Posterior cingulate gyrus (tissue), 11 donors: ENCODE results near the gene RRAD.

ENCODE experiments used
- DNase-seq, 10 donors: peaks; one replicate each; pipeline versions ENCODE4 v3.0.0 to v3.0.0-alpha.2; 2020 to 2021; ENCODE audit warnings: mixed read lengths in 3 of 10
- intact Hi-C: fragments of 100-400 bp; cut with DNase I; formaldehyde crosslinking; loops from one replicate; pipeline ENCODE4 v1.15.1; 2023

Gene RRAD

DNA sequence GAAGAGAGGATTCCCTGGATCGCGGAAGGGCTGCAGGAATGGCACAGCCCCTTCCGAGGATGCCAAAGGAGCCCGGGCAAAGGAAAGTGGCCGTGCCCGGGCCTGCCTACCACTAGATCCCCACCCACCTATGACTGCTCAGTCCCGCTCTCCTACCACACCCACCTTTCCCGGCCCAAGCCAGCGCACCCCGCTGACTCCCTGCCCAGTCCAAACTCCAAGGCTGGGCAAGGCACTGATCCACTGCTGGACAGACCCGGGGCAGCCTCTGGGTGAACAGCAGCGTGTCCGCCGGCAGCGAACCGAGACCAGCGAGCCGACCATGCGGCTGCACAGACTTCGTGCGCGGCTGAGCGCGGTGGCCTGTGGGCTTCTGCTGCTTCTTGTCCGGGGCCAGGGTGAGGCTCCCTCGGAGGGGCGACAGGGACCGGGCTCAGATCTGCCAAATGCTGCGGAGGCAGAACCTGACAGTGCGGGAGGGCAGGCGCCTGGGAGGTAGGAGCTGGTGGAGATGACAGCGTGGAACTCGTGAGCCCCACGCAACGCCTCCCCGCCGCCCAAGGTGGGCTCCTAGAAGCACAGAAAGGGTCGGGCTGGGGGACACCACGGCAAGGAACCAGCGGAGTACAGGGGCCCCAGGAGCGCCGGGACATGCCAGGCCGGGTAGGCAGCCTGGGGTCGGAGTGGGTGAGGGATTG lies 10.1 kb upstream of the RRAD start, which contains the start of gene CES2:
Gene CES2 (plus strand): TSS at position 203 of the 698 bp plus-strand sequence. CDS start 120 bp downstream, at position 323.
- peak in 3 of 10 donors; percentile 71 to 87 (median 85) for DNase-seq
- intact Hi-C loops, result no loop called here

DNA sequence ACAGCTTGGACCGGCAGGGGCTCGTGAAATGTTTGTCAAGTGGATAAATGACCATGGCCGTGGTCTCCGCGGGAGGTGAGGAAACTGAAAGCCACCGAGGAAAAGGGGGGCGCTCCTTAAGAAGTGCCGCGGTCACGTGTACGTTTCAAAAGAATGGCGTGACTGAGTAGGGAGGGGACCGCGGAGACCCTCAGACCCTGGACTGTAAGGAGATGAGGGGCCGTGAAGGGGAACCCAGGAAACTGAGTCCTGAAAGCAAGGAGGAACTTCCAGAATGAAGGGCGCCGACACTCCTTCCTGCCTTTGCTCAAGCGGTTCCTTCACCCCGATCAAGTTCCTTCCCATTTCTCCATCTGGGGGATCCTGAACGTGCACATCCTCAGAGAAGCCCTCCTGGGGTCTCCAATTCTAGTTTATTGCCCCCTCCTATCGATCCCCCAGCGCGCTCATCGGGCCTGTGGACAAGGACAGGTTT lies 9.5 kb upstream of the RRAD start:
- intact Hi-C loops, result loop anchor here (5.0 kb wide), 1 partner anchor 38 kb away; no protein-coding TSS in a partner anchor
- DNase-seq, result peak in 2 of 10 donors; percentile 70 to 74

DNA sequence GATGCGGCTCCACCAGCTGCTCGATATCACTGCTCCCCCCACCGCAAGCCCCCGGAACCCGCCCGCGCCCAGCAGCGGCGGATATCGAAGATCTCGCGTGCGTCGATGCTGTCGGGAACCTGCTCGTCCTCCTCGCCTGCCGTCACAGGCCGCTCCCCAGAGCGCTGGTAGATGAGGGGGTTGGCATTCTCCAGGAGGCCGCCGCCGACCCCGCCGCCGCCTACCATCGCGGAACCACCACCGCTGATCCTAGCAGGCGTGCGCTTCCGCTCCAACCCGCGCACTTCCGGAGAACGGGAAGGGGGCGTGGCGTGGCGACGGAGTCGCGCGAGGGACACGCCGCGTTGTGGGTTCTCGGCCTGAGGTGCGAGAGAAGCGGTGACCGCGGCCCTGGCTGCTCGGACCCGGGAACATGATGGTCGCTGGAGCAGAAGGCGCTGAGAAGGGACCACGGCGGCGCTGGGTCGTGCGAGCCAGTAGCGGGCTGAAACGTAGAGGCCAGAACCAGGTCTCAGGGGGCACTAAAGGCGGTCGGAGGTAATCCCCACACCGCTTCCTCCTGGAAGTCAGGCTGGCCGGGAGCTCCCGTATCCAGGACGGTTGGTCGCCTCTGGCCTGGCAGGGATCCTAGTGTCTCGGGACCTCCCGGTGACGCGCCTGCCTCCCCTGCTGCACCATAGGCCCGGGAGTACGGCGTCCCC lies 9.0 kb upstream of the RRAD start, which contains the start of gene CIAO2B:
Gene CIAO2B (minus strand): TSS at position 265 of the 701 bp plus-strand sequence. CDS start 38 bp downstream, at position 227.
- intact Hi-C loops, result loop anchor here (5.0 kb wide), 1 partner anchor 37 kb away; no protein-coding TSS in a partner anchor
- peak; percentile 76 to 98 (median 88) for DNase-seq

DNA sequence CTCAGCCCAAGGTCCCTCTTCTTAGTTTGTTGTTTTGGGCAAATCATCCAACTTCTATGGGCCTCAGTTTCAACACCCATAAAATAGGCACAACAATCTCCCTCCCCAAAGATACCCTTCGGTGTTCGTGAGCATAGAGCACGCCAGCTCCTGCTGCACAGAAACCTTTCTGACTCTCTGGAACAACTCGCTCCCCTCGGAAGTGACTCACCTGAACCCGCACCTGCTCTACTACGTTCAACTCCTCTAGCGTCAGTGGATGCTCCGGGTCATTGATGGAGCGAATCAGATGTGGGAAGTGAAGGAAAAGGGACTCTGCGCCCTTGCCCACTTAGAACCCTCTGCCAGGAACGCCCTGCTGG lies 8.4 kb upstream of the RRAD start:
- DNase-seq, result no peak
- intact Hi-C loops, result loop anchor here (5.0 kb wide), 1 partner anchor 36 kb away; no protein-coding TSS in a partner anchor

- DNase-seq, result peak in 1 of 10 donors; percentile 20
- intact Hi-C loops, result loop anchor here (5.0 kb wide), 1 partner anchor 35 kb away; no protein-coding TSS in a partner anchor
Measured at GRCh38 chr16:66932076-66932475, 6.7 kb upstream of the RRAD start.

- no peak for DNase-seq
- intact Hi-C loops, result loop anchor here (5.0 kb wide), 1 partner anchor 34 kb away; no protein-coding TSS in a partner anchor
Measured at GRCh38 chr16:66931665-66932064, 6.3 kb upstream of the RRAD start.

- no peak for DNase-seq
- intact Hi-C loops, result loop anchor here (5.0 kb wide), 1 partner anchor 33 kb away; no protein-coding TSS in a partner anchor
Measured at GRCh38 chr16:66930189-66930588, 4.9 kb upstream of the RRAD start.

DNA sequence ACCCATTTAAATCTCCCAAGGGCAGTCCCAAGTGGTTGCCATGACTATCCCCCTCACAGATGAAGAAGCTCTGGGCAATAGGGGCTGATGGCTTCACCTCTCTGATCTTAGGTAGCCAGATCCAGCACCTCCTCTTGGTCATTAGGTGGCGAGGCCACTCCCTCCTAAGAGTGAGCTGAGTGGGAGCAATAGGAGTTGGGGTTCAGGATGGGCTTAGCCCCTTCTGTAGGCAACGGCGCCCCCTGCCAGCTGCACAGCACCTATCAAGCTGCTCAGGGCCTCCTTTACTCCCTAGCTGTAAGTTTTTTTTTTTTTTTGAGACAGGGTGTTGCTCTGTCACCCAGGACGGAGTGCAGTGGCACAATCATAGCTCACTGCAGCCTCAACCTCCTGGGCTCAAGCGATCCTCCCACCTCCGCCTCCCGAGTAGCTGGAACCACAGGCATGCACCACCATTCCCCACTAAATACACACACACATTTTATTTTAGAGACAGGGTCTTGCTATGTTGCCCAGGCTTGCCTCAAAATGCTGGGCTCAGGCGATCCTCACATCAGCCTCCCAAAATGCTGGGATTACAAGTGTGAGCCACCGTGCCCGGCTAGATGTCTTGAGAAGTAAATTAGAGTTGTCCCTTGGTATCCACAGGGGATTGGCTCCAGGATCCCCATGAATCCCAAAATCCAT lies 3.5 kb upstream of the RRAD start:
- intact Hi-C loops, result no loop called here
- peak in 1 of 10 donors; percentile 18 for DNase-seq

- no peak for DNase-seq
- intact Hi-C loops, result no loop called here
Measured at GRCh38 chr16:66927918-66928649, 2.7 kb upstream of the RRAD start.

DNA sequence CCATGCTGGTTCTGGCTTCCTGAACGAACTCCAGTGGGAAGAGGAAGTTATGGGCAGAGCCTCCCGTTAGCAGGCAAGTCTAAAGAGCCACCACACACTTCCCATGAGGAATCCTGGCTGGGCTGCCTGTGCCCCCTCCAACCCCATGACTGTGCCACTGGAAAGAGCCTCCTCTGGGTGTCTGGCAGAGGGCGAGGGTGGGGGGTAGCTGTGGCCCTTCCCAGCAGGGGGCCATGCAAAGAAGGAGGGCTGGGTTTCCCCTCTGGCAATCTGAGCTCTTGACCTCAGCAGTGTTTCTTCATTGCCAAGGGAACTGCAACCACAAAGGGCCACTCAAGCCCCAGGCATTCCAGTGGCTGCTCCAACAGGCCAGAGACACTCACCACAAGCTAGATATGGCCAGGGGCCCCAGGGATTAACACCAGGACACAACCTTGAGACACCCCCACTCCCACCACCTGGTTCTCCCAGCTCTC lies 1.7 kb upstream of the RRAD start:
- no peak for DNase-seq
- intact Hi-C loops, result no loop called here

DNA sequence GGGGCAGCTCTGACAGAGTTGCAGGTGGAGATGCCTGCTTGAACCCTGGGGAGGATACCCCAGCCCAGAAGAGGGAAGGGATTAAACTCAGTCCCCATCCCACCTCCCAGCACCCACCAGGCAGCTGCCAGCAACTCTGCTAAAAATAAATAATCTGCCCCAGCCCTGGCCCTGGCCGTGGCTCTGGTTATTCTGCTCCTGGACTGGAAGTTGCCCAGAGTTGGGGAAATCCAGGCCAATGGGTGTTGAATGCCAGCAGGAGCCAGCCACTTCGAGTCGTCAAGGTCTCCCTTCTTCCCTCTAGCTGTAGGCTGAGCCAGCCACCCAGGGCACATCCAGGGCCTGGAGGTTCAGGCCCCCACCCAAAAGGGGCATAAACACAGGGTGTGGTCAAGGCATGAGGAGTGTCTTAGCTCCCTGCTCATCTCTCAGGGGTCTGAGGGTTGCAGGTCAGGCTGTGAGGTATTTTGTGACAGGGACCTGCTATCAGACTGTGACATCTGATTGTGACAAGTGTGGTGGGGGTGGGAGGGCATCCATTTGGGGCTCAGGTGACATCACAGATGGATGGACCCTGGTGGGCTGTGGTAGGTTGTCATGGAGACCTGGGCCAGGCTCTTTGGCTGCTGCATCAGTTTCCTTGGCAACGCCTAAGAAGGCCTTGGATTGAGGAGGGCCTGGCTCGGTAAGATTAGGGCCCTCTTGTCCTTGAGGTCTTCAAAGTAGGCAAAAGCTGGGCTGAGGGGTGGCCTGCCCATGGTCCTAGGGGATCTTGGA lies 1.0 kb upstream of the RRAD start:
- DNase-seq, result peak in 1 of 10 donors; percentile 24
- intact Hi-C loops, result no loop called here

DNA sequence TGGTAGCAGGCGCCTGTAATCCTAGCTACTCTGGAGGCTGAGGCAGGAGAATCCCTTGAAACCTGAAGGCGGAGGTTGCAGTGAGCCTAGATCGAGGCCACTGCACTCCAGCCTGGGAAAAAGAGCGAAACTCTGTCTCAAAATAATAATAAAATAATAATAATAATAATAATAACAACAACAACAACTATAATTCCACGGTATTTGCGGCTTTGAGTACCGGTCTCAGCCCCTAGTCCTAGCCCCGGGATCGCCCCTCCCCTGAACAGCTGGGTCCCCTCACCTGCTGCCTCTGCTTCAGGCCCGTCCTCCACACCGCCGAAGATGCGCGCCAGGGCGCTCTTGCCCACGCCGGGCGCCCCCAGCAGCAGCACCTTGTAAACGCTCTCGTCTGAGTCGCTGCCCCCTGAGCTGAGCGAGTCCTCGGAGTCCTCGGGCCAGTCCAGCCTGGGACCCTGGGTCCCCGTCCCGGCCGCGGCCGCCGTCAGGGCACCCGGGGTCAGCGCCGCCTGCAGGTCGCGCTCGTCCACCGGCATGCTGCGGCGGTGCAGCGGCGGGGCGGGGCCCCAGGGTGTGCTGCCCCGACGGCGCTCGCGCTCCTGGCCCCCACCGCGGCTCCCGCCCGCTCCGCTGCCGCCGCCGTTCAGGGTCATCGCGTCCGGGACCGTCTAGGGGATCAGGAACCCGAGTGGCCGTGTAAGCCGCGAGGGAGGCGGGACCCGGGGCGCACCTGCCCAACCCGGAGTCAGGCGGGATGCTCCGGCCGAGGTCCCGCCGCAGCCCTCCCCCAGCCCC lies 611 bp downstream of the RRAD start:
- intact Hi-C loops, result no loop called here
- no peak for DNase-seq

GRCh38 chr16:66923866-66924265 lies 1.5 kb downstream of the RRAD start:
- intact Hi-C loops, result no loop called here
- no peak for DNase-seq

- DNase-seq, result no peak
- intact Hi-C loops, result no loop called here
Measured at GRCh38 chr16:66923247-66923731, 2.0 kb downstream of the RRAD start.

GRCh38 chr16:66921729-66922450 lies 3.4 kb downstream of the RRAD start:
- intact Hi-C loops, result no loop called here
- no peak for DNase-seq

- intact Hi-C loops, result no loop called here
- DNase-seq, result no peak
Measured at GRCh38 chr16:66920924-66921680, 4.2 kb downstream of the RRAD start.

- DNase-seq, result no peak
- intact Hi-C loops, result no loop called here
Measured at GRCh38 chr16:66920299-66920590, 5.1 kb downstream of the RRAD start.
